Immature natural killer cell (primary cell): ENCODE measurements around the gene FTL. TPM values are rescaled to one million over a fixed set of nuclear protein-coding genes. Genes with fewer than 3 reads are reported as not detected.

Source experiments
- DNase-seq, 3 donors: peaks; one replicate each; pipeline ENCODE4 v3.0.0; 2022; ENCODE audit warnings: mixed read lengths in 1 of 3
- H3K27ac Mint-ChIP-seq, 6 donors: one replicate each; pipeline ENCODE4 v1.8.0; 2020; ENCODE audit warnings: mixed read lengths in 6 of 6, mild to moderate bottlenecking in 5 of 6, inconsistent platforms in 4 of 6, moderate library complexity in 3 of 6
- H3K27me3 Mint-ChIP-seq, 3 donors: one replicate each; pipeline ENCODE4 v1.8.0; 2020 to 2021; ENCODE audit warnings: low read depth in 3 of 3, mild to moderate bottlenecking in 3 of 3, mixed read lengths in 3 of 3, moderate library complexity in 3 of 3, inconsistent platforms in 1 of 3
- H3K36me3 Mint-ChIP-seq, 3 donors: one replicate each; pipeline ENCODE4 v1.8.0; 2020; ENCODE audit warnings: mixed read lengths in 3 of 3, inconsistent platforms in 2 of 3, mild to moderate bottlenecking in 2 of 3
- H3K4me1 Mint-ChIP-seq, 2 donors: one replicate each; pipeline ENCODE4 v1.8.0; 2020; ENCODE audit warnings: inconsistent platforms in 2 of 2, mild to moderate bottlenecking in 2 of 2, mixed read lengths in 2 of 2, moderate library complexity in 1 of 2
- H3K4me3 Mint-ChIP-seq, 5 donors: one replicate each; pipeline ENCODE4 v1.8.0; 2020; ENCODE audit warnings: mild to moderate bottlenecking in 5 of 5, mixed read lengths in 5 of 5, inconsistent platforms in 3 of 5, moderate library complexity in 3 of 5
- H3K9me3 Mint-ChIP-seq, 6 donors: one replicate each; pipeline ENCODE4 v1.8.0; 2020; ENCODE audit warnings: mild to moderate bottlenecking in 6 of 6, mixed read lengths in 6 of 6, inconsistent platforms in 4 of 6, moderate library complexity in 3 of 6
- polyA plus RNA-seq, 3 donors: library from polyadenylated mRNA; unstranded; fragments of 300-500 nt; fragmentation: Illumina TruSeq; gene quantifications; one replicate each; pipeline ENCODE4 v1.2.3, GENCODE V29; 2021

Gene FTL
- polyA plus RNA-seq, 3 donors from 2014 or later = 3,472 to 4,403 (median 4,065) TPM

DNA sequence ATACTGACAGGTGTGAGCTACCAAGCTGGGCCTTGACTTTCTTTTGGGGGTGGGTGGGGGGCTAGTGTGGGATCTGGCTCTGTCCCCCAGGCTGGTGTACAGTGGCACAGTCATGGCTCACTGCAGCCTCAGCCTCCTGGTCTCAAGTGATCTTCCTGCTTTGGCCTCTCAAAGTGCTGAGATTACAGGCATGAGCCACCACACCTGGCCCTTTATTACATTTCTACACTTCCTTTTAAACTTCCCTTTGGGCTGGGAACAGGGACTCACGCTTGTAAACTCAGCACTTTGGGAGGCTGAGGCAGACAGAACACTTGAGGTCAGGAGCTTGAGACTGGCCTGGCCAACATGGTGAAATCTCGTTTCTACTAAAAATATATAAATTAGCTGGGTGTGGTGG is 12.0 kb downstream of the FTL start:
- Mint-ChIP-seq H3K27me3 (no peaks in the 10 kb centered on the region), H3K4me3 (no peak overlapping the region), H3K4me1 (no peaks in the 10 kb centered on the region), H3K36me3 (peaks cover 8 to 12% (median 9%) of the 10 kb centered on the region in 3 donors), H3K27ac (no peak overlapping the region), H3K9me3 (no peaks in the 10 kb centered on the region)
- no peak for DNase-seq

DNA sequence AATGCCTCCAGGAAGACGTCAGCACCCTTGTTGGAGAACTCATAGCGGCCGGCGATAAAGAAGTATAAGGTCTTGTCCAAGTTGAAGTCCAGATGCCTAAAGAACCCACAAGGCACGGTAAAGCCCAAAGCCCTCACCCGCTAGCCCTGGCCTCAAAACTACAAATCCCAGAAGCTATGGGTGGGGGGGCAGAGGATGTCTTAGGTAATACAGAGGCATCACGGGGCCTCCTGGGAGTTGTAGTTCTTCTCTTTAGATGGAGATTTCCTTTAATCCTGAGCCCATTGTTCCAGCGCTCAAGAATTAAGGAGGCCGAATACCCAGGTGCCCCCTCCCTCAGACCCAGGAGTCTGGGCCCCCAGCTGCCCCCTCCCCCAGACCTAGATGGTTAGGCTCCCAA is 17.2 kb downstream of the FTL start:
- Mint-ChIP-seq H3K9me3 (no peaks in the 10 kb centered on the region), H3K4me1 (no peaks in the 10 kb centered on the region), H3K27ac (peak overlapping the region in 1 of 6 donors; percentile 45), H3K27me3 (no peaks in the 10 kb centered on the region), H3K4me3 (no peak overlapping the region), H3K36me3 (peaks cover 4 to 15% (median 11%) of the 10 kb centered on the region in 3 donors)
- DNase-seq = no peak

DNA sequence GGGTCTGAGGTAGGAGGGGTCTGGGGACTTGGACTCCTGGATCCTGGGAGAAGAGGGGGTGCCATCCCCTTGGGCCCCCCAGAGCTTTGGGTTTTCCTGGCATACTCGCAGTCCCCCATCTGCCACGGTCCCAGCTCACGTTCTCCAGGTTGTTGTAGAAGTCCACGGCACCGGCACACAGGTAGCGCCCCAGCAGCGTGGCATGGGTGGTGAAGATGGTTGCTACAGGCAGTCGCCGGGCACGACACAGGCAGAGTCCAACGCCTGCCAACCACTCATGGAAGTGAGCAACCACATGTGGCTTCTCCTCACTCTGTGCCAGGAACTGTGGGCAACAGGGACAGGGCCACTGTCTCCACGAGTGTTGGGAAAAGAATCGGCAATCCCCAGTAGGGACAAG is 20.6 kb downstream of the FTL start:
- H3K36me3 Mint-ChIP-seq = peaks cover 4 to 20% (median 19%) of the 10 kb centered on the region in 3 donors
- H3K4me3 Mint-ChIP-seq = no peak overlapping the region
- no peaks in the 10 kb centered on the region for H3K4me1 Mint-ChIP-seq
- peaks cover 0 to 5% (median 0%) of the 10 kb centered on the region in 3 donors for H3K27me3 Mint-ChIP-seq
- H3K9me3 Mint-ChIP-seq = no peaks in the 10 kb centered on the region
- no peak overlapping the region for H3K27ac Mint-ChIP-seq
- DNase-seq = no peak

DNA sequence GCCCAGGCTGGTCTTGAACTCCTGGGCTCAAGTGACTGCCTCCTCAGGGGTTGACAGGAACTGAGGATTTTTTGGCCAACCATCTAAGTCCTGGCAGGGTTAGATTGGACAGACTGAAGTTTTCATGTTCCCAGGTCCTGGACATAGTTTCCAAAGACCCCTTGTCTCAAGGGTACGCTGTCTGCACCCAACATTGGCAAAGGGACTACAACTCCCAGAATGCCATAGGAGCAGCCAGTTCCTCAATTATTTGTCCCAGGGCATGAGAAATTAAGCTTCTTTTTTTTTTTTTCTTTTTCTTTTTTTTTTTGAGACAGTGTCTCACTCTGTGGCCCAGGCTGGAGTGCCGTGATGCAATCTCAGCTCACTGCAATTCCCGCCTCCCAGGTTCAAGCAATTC is 21.1 kb downstream of the FTL start:
- DNase-seq = no peak
- H3K9me3 Mint-ChIP-seq = no peaks in the 10 kb centered on the region
- no peaks in the 10 kb centered on the region for H3K4me1 Mint-ChIP-seq
- peaks cover 4 to 20% (median 19%) of the 10 kb centered on the region in 3 donors for H3K36me3 Mint-ChIP-seq
- no peak overlapping the region for H3K27ac Mint-ChIP-seq
- no peak overlapping the region for H3K4me3 Mint-ChIP-seq
- peaks cover 0 to 5% (median 0%) of the 10 kb centered on the region in 3 donors for H3K27me3 Mint-ChIP-seq

DNA sequence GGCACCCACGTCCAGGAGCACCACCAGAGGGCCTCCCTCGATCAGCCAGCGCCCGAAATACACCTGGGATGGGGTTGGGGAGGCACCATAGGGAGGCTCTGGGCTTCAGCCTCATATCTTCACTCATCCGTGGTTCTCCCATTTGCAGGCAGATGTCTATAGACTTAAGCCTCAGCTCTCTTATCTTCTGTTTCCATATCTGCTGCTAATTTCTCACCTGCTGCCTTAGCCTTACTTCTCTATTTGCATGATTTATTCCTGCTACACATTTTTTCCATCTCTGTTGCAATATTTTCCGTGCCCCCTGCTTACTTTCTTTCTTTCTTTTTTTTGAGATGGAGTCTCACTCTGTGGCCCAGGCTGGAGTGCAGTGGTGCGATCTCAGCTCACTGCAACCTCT is 22.2 kb downstream of the FTL start:
- H3K27ac Mint-ChIP-seq = no peak overlapping the region
- peaks cover 4 to 19% (median 12%) of the 10 kb centered on the region in 3 donors for H3K36me3 Mint-ChIP-seq
- H3K4me3 Mint-ChIP-seq = no peak overlapping the region
- no peak for DNase-seq
- no peaks in the 10 kb centered on the region for H3K9me3 Mint-ChIP-seq
- H3K27me3 Mint-ChIP-seq = peaks cover 0 to 5% (median 0%) of the 10 kb centered on the region in 3 donors
- peaks cover 6% of the 10 kb centered on the region in 2 donors for H3K4me1 Mint-ChIP-seq

DNA sequence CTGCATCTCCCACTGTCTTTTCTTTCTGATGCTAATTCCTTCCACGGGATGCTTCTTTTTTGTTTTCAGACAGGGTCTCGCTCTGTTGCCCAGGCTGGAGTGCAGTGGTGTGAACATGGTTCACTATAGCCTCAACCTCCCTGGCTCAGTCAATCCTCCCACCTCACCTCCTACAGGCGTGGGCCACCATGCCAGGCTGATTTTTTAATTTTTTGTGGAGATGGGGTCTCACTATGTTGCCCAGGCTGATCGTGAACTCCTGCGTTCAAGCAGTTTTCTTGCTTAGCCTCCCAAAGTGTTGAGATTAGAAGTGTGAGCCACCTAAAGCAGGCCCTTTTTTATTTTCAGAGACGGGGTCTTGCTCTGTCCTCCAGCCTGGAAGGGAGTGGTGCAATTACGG is 23.2 kb downstream of the FTL start:
- DNase-seq = no peak
- peaks cover under 1 to 5% (median 1%) of the 10 kb centered on the region in 3 donors for H3K27me3 Mint-ChIP-seq
- H3K27ac Mint-ChIP-seq = no peak overlapping the region
- H3K9me3 Mint-ChIP-seq = no peaks in the 10 kb centered on the region
- no peak overlapping the region for H3K4me3 Mint-ChIP-seq
- peaks cover 10 to 13% of the 10 kb centered on the region in 2 donors for H3K4me1 Mint-ChIP-seq
- peaks cover 4 to 16% (median 9%) of the 10 kb centered on the region in 3 donors for H3K36me3 Mint-ChIP-seq

DNA sequence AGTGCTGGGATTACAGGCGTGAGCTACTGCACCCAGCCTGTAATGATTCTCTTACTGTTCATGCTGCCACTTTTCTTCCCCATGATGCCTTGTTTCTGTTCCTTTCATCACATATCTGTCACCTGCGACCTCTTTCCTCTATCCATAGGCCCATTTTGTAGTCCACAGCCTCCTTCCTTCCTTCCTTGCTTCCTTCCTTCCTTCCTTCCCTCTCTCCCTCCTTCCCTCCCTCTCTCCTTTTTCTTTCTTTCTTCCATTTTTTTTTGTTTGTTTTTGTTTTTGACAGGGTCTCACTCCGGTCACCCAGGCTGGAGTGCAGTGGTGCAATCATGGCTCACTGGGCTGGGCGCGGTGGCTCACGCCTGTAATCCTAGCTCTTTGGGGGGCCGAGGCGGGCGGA is 23.8 kb downstream of the FTL start:
- Mint-ChIP-seq H3K4me1 (peaks cover 13 to 18% of the 10 kb centered on the region in 2 donors), H3K9me3 (no peaks in the 10 kb centered on the region), H3K27me3 (peaks cover 4 to 5% (median 5%) of the 10 kb centered on the region in 3 donors), H3K36me3 (peaks cover 4 to 12% (median 7%) of the 10 kb centered on the region in 3 donors), H3K27ac (peak overlapping the region in 1 of 6 donors; percentile 37), H3K4me3 (no peak overlapping the region)
- DNase-seq = no peak

DNA sequence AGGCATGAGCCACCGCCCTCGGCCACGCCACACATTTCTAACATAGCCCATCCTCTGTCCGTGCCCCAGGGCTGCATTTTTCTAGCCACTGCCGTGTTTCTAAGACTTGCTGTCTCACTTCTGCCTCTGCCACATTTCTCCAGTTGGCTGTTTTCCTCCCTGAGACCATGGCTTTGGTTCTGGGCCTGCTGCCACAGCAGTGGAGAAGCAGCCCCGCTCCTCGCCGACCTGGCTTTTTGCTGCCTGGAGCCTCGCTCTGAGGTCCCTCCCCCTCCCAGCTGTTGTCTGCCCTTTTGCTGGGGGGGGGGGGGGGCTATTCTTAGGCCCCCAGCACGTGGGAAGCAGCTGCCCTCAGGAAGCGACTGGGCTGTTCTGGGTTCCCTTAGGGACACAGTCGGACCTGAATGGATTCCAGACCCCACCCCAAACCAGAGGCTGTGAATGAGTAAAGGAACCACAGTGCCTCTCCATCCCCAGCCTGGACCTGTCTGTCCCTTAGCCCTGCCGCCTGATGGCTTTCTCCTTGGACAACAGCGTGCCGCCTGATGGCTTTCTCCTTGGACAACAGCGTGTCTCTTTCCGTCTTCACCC is 24.7 kb downstream of the FTL start:
- no peak for DNase-seq
- Mint-ChIP-seq H3K9me3 (no peaks in the 10 kb centered on the region), H3K4me1 (peaks cover 21 to 26% of the 10 kb centered on the region in 2 donors), H3K36me3 (peaks cover 4 to 12% (median 7%) of the 10 kb centered on the region in 3 donors), H3K4me3 (no peak overlapping the region), H3K27me3 (peaks cover 4 to 5% (median 5%) of the 10 kb centered on the region in 3 donors), H3K27ac (peak overlapping the region in 3 of 6 donors; percentile 38 to 71 (median 52))

DNA sequence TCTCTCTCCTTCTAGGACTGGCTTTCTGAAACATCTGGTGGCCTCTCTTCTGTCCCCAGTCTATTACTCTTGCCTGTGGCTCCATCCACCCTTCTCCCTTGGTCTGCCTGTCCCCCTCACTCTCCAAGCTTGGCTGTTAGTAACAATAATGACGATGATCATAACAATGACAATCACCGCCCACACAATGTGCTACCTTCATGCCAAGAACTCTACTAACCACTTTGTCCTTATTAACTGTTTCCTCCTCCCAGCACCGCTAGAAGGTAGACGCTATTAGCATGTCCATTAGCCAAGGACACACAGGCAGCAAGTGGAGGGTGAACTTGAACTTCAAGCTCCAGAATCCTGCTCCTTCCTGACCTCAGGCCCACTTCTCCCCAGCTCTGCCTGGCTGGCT is 25.3 kb downstream of the FTL start:
- H3K4me3 Mint-ChIP-seq = peak overlapping the region in 1 of 5 donors; percentile 3
- peaks cover 4 to 12% (median 7%) of the 10 kb centered on the region in 3 donors for H3K36me3 Mint-ChIP-seq
- H3K27me3 Mint-ChIP-seq = peaks cover 4 to 5% (median 5%) of the 10 kb centered on the region in 3 donors
- H3K27ac Mint-ChIP-seq = peak overlapping the region in 5 of 6 donors; percentile 6 to 71 (median 38)
- H3K9me3 Mint-ChIP-seq = no peaks in the 10 kb centered on the region
- DNase-seq = no peak
- H3K4me1 Mint-ChIP-seq = peaks cover 27 to 32% of the 10 kb centered on the region in 2 donors

DNA sequence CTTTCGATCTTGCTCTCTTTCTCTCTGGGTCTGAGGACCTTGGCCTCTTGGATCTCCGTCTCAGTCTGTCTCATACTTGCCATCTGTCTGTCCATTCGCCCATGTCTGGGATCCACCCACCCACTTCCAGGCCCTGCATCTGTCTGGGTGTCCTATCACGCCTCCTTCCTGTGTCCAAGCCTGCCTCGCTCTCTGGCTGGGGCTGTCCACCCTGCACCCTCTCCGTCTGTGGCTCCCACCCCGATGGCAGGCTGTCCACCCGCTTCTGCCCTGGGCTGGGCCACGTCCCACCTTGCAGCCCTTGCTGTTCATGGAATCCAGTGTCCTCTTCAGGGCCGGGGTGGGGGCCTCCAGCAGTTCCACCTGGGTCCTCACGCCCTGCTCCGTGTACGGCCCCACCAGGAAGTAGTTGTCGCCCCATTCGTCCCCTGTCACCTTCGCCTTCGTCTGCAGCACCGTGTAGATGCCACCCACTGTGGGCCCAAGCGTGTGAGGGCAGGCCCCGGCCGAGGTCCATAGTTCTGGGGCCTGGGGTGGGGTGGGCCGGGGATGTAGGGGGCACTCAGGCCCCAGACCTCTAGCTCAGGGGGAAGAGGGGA is 26.0 kb downstream of the FTL start:
- peaks cover 27 to 33% of the 10 kb centered on the region in 2 donors for H3K4me1 Mint-ChIP-seq
- H3K4me3 Mint-ChIP-seq = no peak overlapping the region
- no peaks in the 10 kb centered on the region for H3K9me3 Mint-ChIP-seq
- peaks cover 4 to 12% (median 7%) of the 10 kb centered on the region in 3 donors for H3K36me3 Mint-ChIP-seq
- peaks cover 4 to 5% (median 5%) of the 10 kb centered on the region in 3 donors for H3K27me3 Mint-ChIP-seq
- no peak for DNase-seq
- peak overlapping the region in 2 of 6 donors; percentile 46 to 70 for H3K27ac Mint-ChIP-seq

DNA sequence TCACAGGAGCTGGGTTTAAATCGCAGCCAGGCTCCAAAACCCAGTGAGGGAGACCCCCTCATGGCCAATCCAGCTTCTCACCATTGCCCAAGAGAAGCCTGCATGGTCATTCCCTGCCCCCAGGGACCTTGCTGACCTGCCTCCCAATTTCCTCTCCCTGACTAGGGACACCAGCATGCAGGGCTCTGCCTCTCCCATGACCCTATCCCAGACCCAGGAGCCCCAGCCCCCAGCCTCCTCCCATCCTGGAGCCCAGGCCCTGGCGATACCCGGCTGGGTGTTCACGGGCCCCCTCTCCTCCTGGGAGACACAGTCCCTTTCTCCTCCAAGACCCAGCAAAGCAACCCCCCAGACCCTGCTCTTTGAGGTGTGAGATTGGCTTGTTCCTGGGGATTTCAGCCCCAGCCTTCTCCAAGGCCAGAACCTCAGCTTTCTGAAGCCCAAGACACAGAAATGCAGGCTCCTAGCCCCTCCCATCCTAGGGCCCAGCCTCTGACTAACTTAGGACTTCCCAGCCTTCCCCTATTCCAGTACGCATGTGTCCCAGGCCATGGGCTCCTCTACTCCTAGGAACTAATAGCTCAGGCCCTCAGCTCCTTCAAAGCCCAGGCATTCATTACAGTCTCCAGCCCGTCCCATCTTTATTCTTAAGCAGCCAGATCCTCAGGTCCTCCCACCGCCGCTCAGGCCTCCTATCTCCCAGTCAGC is 26.9 kb downstream of the FTL start:
- no peaks in the 10 kb centered on the region for H3K9me3 Mint-ChIP-seq
- peak overlapping the region; percentile 91 to 99 (median 95) for H3K4me3 Mint-ChIP-seq
- H3K27me3 Mint-ChIP-seq = peaks cover 4 to 5% (median 5%) of the 10 kb centered on the region in 3 donors
- H3K4me1 Mint-ChIP-seq = peaks cover 27 to 33% of the 10 kb centered on the region in 2 donors
- peak overlapping the region; percentile 83 to 99 (median 94) for H3K27ac Mint-ChIP-seq
- no peak for DNase-seq
- H3K36me3 Mint-ChIP-seq = peaks cover 4 to 12% (median 7%) of the 10 kb centered on the region in 3 donors

DNA sequence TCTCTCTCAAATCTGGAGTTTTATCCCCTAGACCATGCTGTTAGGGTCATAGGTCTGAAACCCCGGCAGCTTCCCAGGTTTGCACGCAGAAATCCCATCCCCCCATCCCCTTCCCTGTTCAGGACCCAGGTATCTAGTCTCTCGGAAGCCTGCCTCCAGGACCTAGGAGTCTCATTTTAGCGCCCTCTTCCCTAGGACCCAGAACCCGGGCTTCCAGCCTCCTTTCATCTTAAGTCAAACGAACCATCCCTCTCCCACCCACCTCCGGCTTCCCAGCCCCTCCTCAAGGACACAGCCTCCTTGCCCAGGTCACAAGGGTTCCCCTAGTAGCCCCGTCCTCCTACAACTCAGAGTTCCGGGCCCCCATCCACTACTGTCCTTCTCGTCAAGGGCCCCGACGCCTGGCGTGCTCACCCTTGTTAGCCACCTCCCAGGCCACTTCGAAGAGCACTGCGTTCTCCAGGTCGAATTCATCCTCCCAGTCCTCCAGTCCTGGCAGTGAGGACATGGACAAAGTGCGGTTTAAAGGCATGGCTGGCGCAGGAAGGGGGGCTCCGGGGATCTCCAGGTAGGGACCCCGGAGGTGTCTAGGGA is 27.6 kb downstream of the FTL start:
- Mint-ChIP-seq H3K27me3 (peaks cover 4 to 5% (median 5%) of the 10 kb centered on the region in 3 donors), H3K4me1 (peaks cover 27 to 34% of the 10 kb centered on the region in 2 donors), H3K36me3 (peaks cover 4 to 12% (median 7%) of the 10 kb centered on the region in 3 donors), H3K27ac (peak overlapping the region; percentile 83 to 99 (median 94)), H3K4me3 (peak overlapping the region; percentile 91 to 99 (median 95)), H3K9me3 (no peaks in the 10 kb centered on the region)
- no peak for DNase-seq

DNA sequence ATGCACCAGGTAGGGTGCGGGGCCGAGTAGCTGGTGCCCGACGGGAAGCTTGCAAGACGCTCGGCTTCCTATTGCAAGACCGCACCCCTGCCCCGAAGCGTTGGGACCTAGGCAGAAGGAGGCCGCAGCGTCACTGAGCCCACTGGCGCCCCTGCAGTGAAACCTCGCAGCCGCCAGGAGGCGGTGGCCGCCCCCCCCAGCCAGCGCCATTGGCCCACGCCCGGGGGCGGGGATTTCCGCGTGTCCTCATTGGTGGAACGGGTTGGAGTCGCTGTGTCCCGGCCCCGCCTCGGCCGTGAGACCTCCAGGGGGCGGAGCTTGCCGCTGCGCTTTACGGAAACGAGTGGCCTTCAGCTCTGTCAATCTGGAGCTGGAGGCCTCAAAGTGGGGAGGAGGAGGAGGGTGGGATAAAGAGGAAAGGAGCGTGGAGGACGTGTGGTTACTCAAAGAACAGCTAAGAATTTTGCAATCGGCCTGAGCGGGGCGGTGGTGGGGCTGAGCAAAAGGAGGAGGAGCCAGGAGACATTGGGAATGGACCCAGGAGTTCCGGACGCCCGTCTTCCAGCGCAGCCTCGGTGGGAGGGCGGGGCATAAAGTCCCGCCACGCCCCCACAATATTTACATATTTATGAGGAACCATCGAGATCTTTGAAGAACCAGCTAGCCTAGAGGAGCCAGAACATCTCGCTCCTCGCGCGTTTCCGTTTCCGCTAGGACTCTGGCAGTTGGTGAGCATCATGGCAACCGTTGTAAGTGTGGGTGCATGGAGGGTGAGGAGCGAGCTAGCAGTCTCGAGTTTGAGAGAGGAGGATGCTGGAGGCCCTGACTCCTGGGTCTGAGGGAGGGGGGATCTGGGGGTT is 28.3 kb downstream of the FTL start, which contains the start of the genes GYS1 and RUVBL2:
Gene GYS1 (minus strand): TSS at position 135 of the 860 bp plus-strand sequence. CDS start 197 bp downstream, outside the sequence.
Gene RUVBL2 (plus strand): TSS at position 713 of the 860 bp plus-strand sequence. CDS start 25 bp downstream, at position 738.
- Mint-ChIP-seq H3K9me3 (no peaks in the 10 kb centered on the region), H3K27ac (peak within 1 kb of the TSS; percentile 90 to 99 (median 96)), H3K27me3 (peaks cover 4 to 5% (median 5%) of the 10 kb centered on the region in 3 donors), H3K36me3 (peaks cover 4 to 8% (median 5%) of the 10 kb centered on the region in 3 donors), H3K4me1 (peaks cover 27 to 38% of the 10 kb centered on the region in 2 donors), H3K4me3 (peak within 1 kb of the TSS; percentile 91 to 99 (median 95))
- DNase-seq = peak; percentile 99 to 100 (median 100)
